CD4-positive, alpha-beta T cell treated with Interleukin-6 for 4 hours (primary cell): Measurements from ENCODE around the gene OLFM2.
"Not testable (repeated sequence)": the region's sequence is repeated elsewhere in the genome, so short reads cannot be mapped to it uniquely, and the experiment has no call there.

Experiments
- DNase-seq: peaks from one replicate; pipeline ENCODE4 v3.0.0-alpha.2; 2020; ENCODE audit warnings: mixed read lengths

OLFM2 gene

GRCh38 chr19:9857920-9858746 lies 78.2 kb downstream of the OLFM2 start:
- DNase-seq: peak; percentile 78

DNA sequence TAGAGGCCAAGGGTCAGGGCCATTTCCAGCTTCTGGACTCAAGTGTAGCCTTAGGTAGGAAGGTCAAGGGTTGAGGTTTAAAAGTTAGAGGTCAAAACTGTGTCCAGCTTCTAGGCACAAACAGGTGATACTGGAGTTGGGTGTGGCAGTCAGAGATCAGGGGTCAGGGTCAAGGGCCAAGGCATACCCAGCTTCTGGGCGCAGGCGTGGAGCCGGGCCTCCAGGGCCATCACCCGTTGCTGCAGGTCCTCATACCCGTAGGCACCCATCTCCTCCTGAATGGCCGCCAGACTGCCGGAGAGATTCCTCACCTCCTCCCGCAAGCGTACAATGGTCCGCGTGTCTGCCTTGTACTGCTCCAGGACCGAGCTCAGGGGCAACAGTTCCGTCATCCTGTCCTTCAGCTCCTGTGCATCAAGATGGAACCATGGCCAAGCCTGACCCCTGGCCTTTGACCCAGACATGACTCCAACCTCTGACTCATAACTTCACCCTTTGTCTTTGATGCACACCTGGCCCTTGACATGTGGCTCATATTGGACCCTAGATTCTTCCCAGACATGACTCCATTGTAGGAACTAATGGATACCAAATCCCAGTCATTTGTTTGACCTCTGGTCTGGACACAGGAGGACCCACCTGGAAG lies 79.1 kb downstream of the OLFM2 start:
- no peak for DNase-seq

DNA sequence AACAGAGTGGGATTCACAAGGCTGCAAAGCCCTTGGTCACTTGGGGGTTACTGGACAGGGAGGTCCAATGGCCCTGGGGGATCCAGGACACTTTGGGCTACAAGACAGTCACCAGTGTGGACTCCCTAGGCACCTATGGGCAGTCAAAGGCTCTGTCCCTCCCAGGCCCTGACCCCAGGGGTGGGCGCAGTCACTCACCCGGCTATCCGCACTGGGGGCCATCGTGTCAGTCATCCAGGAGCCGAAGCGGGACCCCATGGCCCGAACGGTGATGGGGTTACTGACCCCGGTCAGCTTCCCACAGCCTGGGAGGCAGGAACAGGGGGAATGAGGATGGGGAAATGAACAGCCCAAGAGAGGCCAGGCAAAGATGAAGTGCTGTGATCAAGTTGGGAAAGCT lies 79.7 kb downstream of the OLFM2 start:
- DNase-seq: no peak

DNA sequence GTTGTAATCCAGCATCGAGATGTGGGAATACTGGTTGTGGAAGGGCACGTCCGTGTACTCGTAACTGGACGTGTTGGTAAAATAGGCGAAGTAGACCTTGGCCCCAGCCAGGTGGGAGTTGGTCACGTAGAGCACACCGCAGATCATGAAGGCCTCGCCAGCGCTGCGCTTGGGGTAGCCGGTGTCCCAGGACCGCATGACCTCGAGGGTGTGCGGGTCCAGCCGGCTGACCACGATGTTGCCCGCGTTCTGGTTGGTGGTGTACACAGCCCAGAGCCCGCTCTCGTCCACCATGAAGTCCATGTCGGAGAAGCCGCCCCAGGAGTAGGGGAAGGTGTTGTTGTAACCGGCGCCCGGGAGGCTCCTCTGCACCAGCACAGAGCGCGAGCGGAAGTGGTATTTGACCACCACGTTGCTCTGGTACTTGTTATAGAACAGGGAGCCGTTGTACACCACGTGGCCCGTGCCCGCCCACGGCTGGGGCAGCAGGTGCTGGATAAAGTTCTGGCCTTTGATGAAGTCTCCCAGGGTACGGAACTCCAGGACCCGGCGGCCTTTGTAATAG lies 82.0 kb downstream of the OLFM2 start:
- no peak for DNase-seq

- DNase-seq: no peak
These were observed 85.9 kb downstream of the OLFM2 start for GRCh38 chr19:9850235-9850959.

- DNase-seq: no peak
These were observed 86.5 kb downstream of the OLFM2 start for GRCh38 chr19:9849791-9850190.

DNA sequence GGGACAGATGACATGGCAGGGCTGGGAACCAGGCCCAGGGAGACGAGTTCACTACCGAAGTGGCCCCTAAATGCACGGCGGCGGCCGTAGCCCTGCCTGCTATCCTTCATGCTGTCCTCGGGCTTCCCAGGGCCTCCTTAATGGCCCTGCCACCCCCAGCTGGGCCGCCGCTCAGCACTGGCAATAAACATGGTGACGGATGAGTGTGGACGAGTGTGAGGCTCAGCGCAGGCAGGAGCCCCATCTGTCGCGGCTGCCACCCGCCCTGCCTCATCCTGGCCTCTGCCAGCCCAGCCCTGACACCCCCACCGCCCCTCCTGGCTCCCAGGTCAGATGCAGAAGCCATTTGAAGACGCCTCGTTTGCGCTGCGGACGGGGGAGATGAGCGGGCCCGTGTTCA lies 87.6 kb downstream of the OLFM2 start:
- no peak for DNase-seq

- peak; percentile 70 for DNase-seq
These were observed 88.3 kb downstream of the OLFM2 start for GRCh38 chr19:9848060-9848459.

DNA sequence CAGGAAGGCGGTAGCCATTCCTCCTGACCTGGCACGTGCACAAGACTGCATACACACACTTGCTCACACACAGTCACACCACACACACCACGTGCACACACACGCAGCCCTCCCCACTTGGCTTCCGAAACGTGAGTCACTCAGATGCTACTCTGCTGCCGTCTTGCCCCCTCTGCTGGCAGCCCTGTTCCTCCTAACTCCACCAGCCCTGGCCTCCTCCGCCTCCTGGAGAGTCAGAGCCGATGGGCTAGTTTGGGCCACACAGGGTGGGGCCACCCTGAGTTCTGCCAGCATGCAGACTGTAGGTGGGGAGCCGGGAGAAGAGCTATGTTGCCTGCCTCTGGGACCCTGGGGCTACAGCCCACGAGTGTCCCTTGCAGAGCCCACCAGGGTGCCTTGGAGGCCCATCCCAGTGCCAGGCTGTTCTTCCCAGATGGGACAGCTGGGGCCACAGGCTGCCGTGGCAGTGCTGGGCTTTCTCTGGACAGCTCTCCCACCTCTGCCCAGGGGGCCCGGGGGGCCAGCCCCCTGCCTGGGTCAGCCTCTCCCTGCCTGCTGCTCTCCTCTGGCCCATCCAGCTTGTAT lies 89.1 kb downstream of the OLFM2 start:
- peak; percentile 57 for DNase-seq

GRCh38 chr19:9843626-9844273 lies 92.6 kb downstream of the OLFM2 start:
- DNase-seq: not testable (repeated sequence)

DNA sequence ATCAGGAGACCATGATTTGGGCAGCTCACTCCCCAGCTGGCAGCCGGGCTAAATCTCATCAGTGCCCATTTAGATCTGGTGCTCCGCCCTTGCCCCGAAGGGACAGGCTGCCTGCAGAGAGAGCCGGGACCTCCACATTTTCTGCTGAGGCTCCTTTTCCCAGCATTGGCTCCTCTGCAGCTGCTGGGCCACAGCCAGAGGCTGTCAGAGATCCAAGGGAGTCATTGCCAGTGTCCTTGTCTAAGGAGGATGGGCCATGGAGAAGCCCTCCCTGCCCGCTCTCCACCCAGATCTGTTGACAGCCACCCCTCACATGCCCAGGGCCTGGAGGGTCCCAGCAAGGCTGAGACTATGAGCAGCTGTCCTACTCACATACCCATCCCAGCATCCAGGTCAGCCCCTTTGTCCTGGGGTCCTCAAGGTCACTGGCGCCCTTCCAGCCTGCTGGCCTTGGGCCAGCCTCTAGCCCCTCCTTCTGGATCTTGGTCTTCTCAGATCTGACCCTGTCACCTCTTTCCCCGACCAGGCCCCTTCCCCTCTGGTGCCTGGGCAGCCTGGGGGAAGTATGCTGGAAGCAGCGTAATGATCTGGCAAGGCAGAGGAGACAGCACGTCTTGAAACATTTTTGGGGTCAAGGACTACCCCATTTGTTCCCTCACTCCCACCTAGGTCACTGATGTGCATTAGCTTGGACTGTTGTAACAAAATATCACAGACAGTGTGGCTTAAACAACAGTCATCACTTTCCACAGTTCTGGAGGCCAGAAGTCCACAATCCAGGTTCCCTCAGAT lies 93.3 kb downstream of the OLFM2 start:
- DNase-seq: no peak

DNA sequence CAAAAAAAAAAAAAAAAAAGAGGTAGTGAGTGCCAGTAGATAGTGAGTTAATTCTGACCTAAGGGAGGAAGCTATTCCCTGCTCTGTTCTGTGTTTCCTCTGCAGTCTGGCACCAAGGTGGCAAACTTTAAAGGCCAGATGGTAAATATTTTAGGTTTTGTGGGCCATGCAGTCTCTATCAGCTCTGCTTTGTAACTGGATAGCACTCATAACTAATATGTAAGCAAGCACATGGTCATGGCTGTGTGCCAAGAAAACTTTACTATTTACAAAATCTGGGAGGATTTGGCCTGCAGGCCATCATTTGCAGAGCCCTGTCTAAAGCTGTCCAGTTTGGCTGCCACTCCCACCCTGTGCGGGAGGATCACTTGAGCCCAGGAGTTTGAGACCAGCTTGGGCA lies 96.9 kb downstream of the OLFM2 start:
- no peak for DNase-seq

GRCh38 chr19:9838324-9838723 lies 98.0 kb downstream of the OLFM2 start:
- DNase-seq: no peak

DNA sequence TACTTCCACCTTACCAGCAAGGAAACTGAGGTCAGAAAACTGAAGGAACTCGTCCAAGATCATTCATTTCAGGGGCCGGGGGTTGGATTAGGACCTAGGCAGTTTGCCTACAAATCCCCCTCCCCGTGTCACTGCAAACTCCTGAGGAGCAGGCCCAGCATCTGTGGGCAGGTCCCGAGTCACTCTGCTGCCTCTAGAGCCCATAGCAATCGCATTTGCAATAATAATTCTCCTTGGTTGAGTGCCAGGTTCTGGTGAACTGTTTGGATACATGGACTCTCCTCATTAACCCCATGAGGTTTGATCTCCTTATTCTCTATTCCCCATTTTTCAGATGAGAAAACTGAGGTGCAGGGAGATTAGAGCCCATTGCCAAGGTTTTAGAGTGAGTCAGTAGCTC lies 100.3 kb downstream of the OLFM2 start:
- no peak for DNase-seq

DNA sequence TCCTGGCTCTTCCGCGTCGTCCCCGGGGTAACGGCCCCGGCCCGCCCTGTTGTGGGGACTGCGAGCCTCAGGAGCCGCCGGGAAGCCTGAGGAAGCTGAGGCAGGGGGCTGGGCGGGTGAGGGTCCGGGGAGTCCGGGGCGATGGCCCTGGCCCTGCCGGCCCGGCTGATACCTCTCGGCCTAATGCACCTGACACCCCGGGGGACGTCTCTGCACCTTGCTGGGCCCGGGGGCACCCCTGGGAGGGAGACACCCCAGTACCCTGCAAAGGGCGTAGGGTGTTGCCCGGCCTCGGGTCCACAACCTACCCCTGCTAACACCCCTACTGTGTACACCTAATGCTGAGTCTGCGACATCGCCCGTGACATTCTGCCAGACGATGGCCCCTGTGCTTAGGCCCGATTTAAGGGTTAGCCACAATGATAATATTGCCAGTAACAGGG lies 100.8 kb downstream of the OLFM2 start:
- DNase-seq: no peak

- DNase-seq: peak; percentile 99
These were observed 101.4 kb downstream of the OLFM2 start, which contains the start of gene PIN1 for GRCh38 chr19:9834726-9835506. Gene PIN1 (plus strand): TSS chr19:9835318. CDS start chr19:9835345, 27 bp downstream.

DNA sequence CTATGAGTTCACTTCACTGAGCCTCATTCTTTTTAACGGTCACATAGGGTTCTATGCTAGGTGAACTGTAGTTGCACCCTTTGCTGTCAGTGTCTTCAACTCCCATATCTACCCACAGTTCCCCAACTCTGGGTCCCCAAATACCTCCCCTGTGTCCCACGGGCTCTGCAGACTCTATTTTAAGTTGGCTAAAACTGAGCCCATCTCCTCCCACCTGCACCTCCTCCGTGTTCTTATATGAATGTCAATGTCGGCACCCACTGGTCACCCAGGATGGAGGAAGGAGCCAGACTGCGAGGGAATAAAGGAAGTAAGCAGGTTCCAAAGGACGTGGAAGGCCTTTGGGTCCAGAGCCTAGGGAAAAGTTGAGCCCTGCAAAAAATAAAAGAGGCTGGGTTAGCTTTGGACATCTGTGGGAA lies 102.0 kb downstream of the OLFM2 start:
- no peak for DNase-seq

DNA sequence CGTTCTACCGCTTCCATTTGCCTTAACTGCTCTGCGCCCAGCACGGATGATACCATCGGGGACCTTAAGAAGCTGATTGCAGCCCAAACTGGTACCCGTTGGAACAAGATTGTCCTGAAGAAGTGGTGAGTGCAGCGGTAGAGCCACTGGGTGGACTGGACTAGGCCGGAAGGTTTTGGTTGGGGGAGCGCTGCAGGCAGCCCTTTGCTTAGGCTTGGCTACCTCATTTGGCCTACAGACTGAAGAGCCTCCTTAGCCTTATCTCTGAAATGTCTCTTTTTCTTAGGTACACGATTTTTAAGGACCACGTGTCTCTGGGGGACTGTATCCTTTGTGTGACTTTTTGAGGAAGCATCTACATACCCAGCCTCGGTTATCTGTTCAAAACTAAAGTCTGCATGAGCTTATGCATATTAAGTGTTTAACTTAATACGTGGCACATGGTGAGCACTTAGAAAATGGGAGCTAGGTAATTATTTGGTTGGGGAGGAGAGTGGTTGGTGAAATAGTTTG lies 107.7 kb downstream of the OLFM2 start:
- no peak for DNase-seq

DNA sequence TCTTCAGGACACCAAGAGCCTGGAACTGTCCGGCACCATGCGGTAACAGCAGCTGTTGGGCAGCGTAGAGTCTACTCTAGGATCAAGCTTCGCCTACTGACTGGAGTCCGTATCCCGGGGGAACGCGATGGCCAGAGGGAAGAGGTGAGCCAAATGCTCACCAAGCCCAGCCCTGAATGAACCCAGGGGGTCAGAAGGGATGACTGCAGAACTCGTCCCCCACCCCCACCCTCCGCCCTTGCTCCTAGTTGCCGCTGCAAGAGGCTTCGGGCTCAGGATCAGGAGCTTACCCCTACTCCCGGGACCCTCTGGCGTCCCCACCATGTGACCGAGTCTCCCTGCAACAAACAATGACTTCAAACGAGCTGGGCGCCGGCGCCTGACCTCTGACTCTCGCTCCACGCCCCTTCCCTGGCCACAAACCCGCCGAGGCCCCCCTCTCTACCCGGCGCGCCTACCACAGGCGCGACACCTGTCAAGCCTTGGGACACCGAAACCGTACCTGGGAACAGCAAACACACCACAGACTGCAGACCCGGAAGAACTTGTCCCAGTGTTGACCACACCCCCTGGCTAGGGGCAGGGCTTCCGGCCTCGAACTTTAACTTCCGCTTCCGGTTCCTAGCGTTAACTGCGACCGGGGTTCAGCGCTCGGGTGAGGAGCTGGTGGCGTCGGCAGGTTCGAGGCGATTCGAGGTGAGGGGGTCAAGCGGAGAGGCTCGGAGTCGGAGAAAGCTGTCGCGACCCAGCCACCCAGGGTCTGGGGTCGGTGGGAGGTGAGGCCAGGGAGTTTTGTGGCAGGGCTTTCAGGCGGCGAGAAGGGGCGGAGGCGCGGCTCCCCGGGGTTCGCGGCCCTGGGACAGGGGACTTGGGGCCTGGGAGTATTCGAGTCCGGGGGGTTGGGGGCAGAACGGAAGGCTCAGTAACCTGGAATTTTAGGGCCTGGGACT lies 108.8 kb downstream of the OLFM2 start, which contains the start of gene UBL5:
TSS of gene UBL5 (plus strand) at position 630 of the 950 bp plus-strand sequence. CDS start 420 bp downstream, outside the sequence.
- DNase-seq: peak; percentile 93
